NCI-H128 (cell line): Measurements from ENCODE around the gene RHOXF1.
"Not testable (repeated sequence)": the region's sequence is repeated elsewhere in the genome, so short reads cannot be mapped to it uniquely, and the experiment has no call there.

Experiments used
- DNase-seq: peaks from one replicate; lab custom pipeline; 2025; ENCODE audit not compliant: unreplicated experiment; lab: John Stamatoyannopoulos, UW

The RHOXF1 gene

GRCh38 chrX:120087289-120088017 is 28.3 kb downstream of the RHOXF1 start:
- no peak for DNase-seq

DNA sequence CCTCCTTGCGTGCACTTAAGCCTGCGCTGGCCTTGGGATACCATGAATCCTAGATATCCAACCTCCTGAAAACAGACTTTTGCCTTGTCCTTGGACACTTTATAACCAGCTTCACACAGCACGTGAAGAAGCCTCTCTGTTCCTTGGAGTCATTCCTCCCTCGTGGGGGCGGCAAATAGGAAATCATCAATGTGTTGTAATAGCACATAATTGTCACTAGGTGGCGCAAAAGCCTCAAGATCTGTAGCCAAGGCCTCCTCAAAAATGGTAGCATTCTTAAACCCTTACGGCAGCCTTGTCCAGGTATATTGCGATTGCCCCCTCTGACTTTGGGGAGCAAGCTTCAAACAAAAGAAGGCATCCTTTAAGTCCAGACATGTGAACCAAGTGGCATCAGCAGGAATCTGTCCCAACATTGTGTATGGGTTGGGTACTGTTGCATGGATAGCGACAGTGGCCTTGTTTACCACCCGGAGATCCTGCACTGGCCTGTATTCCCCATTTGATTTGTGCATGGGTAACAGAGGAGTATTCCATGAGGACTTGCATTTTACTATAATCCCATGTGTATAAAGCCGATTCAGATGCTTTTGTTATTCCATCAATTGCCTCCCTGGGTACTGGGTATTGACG is 30.0 kb downstream of the RHOXF1 start:
- not testable (repeated sequence) for DNase-seq

- not testable (repeated sequence) for DNase-seq
Observed at GRCh38 chrX:120077590-120077989, 38.1 kb downstream of the RHOXF1 start, which contains the start of gene RHOXF2B. RHOXF2B (minus strand) TSS chrX:120077690; CDS start chrX:120077552, 138 bp downstream.

- DNase-seq: not testable (repeated sequence)
Observed at GRCh38 chrX:120066169-120066568, 49.5 kb downstream of the RHOXF1 start.
